Neuronal stem cell (in vitro differentiated cells): Measurements from ENCODE around the gene PWWP2B.

Source experiments
- DNase-seq: peaks from one replicate; pipeline ENCODE4 v3.0.0-alpha.2; 2013; ENCODE audit warnings: low spot score
- H2AFZ ChIP-seq: one replicate; pipeline ENCODE4 v1.6.1; 2013; ENCODE audit warnings: mild to moderate bottlenecking, low read length, inconsistent platforms
- H2AK5ac ChIP-seq: 2 replicates; pipeline ENCODE4 v1.6.1; 2013; ENCODE audit warnings: low read depth, mild to moderate bottlenecking, inconsistent platforms, low read length, moderate library complexity, mixed read lengths
- H2BK120ac ChIP-seq: 2 replicates; pipeline ENCODE4 v1.6.1; 2013; ENCODE audit warnings: low read depth, mild to moderate bottlenecking, inconsistent platforms, low read length, moderate library complexity, mixed read lengths
- H2BK12ac ChIP-seq: one replicate; pipeline ENCODE4 v1.6.1; 2013; ENCODE audit warnings: low read length, inconsistent platforms
- H2BK15ac ChIP-seq: 2 replicates; pipeline ENCODE4 v1.6.1; 2013; ENCODE audit warnings: mild to moderate bottlenecking, low read length, inconsistent platforms, mixed read lengths
- H2BK5ac ChIP-seq: one replicate; pipeline ENCODE4 v1.6.1; 2013; ENCODE audit warnings: inconsistent platforms, mild to moderate bottlenecking, low read length, moderate library complexity
- H3K14ac ChIP-seq: one replicate; pipeline ENCODE4 v1.6.1; 2013; ENCODE audit warnings: low read length, inconsistent platforms
- H3K18ac ChIP-seq: 2 replicates; pipeline ENCODE4 v1.6.1; 2013; ENCODE audit warnings: low read length, inconsistent platforms
- H3K23ac ChIP-seq: 2 replicates; pipeline ENCODE4 v1.6.1; 2013; ENCODE audit warnings: low read depth, mild to moderate bottlenecking, mixed read lengths, low read length, inconsistent platforms; ENCODE audit not compliant: poor library complexity
- H3K27ac ChIP-seq: replicated peaks from 3 replicates; pipeline ENCODE4 v1.5.1; 2013; ENCODE audit warnings: low read length, inconsistent platforms
- H3K27me3 ChIP-seq, 3 experiments: 2 replicates each; pipeline ENCODE4 v1.6.1; 2013; ENCODE audit warnings: low read length in 3 of 3, mild to moderate bottlenecking in 2 of 3, inconsistent platforms in 1 of 3, low read depth in 1 of 3, mixed read lengths in 1 of 3, moderate library complexity in 1 of 3; ENCODE audit not compliant: control insufficient read depth in 3 of 3, insufficient read depth in 3 of 3
- H3K36me3 ChIP-seq, 2 donors: replicated peaks in 1 of 2; 2 replicates each; pipeline ENCODE4 v1.6.1; 2013; ENCODE audit warnings: low read length in 2 of 2; ENCODE audit not compliant: control insufficient read depth in 2 of 2, insufficient read depth in 2 of 2
- H3K4ac ChIP-seq: 2 replicates; pipeline ENCODE4 v1.6.1; 2013; ENCODE audit warnings: inconsistent platforms, mild to moderate bottlenecking, low read length, moderate library complexity
- H3K4me1 ChIP-seq, 2 donors: 1 replicate in 1 of 2; 2 replicates in 1 of 2; pipeline ENCODE4 v1.6.1; 2013; ENCODE audit warnings: low read length in 2 of 2, low read depth in 1 of 2; ENCODE audit not compliant: control insufficient read depth in 2 of 2, insufficient read depth in 1 of 2
- H3K4me2 ChIP-seq: one replicate; pipeline ENCODE4 v1.6.1; 2013; ENCODE audit warnings: mild to moderate bottlenecking, low read length, inconsistent platforms; ENCODE audit not compliant: insufficient read depth, poor library complexity, severe bottlenecking
- H3K4me3 ChIP-seq, 2 donors: 2 replicates each; pipeline ENCODE4 v1.5.1; 2013; ENCODE audit warnings: low read length in 2 of 2, mild to moderate bottlenecking in 2 of 2, inconsistent platforms in 1 of 2, moderate library complexity in 1 of 2
- H3K79me1 ChIP-seq: one replicate; pipeline ENCODE4 v1.6.1; 2013; ENCODE audit warnings: low read depth, mild to moderate bottlenecking, inconsistent platforms, low read length, moderate library complexity
- H3K9ac ChIP-seq: one replicate; pipeline ENCODE4 v1.6.1; 2013; ENCODE audit warnings: mild to moderate bottlenecking, low read depth, low read length, inconsistent platforms; ENCODE audit not compliant: poor library complexity
- H3K9me3 ChIP-seq, 2 donors: replicated peaks in 1 of 2; 2 replicates each; pipeline versions ENCODE3 to v1.6.1; 2013; ENCODE audit warnings: low read length in 2 of 2, mild to moderate bottlenecking in 2 of 2, inconsistent platforms in 1 of 2, low read depth in 1 of 2, mixed read lengths in 1 of 2, moderate library complexity in 1 of 2; ENCODE audit not compliant: control insufficient read depth in 2 of 2, insufficient read depth in 1 of 2
- H4K8ac ChIP-seq: one replicate; pipeline ENCODE4 v1.6.1; 2013; ENCODE audit warnings: low read depth, mild to moderate bottlenecking, inconsistent platforms, low read length, moderate library complexity
- H4K91ac ChIP-seq: one replicate; pipeline ENCODE4 v1.6.1; 2013; ENCODE audit warnings: low read length, low read depth, mild to moderate bottlenecking, inconsistent platforms; ENCODE audit not compliant: poor library complexity
- WGBS, 2 donors: extraction: QIAGEN DNeasy Blood & Tissue Kit; methylation state at CpG; one replicate each; pipeline ENCODE4 v1.1.7; 2013; ENCODE audit warnings: missing lambda C conversion rate in 2 of 2, mixed read lengths in 1 of 2; ENCODE audit not compliant: insufficient read length in 2 of 2, insufficient replicate concordance in 1 of 2; ENCODE audit errors: extremely low coverage in 2 of 2; 5-methylcytosine and 5-hydroxymethylcytosine counted together

The PWWP2B gene

DNA sequence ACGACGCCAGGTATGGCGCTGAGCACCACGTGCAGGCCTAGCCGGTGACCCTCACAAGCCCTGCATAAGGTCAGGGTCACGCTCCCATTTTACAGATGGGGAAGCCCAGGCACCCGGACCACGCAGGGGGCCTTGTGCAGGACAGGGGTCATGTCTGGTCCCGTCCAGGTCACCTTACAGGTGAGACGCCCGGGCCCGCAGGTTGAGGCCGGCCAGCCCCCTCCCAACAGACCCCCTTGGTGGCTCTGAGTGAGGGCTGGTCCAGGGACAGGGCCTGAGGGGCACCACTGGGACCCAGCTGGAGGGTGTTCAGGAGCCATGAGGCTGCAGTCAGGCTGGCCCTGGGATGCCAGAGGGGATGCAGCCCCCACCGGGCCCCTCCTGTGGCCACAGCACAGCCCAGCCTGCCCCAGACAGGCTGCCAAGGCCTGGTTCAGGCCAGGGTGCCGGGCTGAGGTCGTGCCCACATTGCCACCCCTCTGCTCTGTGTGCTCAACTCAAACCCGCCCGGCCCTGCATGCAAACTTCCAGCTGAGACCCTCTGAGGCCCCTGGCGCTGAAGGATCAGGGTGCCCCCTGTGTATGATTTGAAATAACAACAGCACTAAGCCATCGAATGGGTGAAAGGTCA is 69.0 kb downstream of the PWWP2B start:
- WGBS, 2 donors: no CpG with 5 or more reads among the region's 20 CpGs
- H3K27ac ChIP-seq: no peak overlapping the region
- no peak overlapping the region for H2BK5ac ChIP-seq
- H2AK5ac ChIP-seq: peak overlapping the region; percentile 88
- H3K18ac ChIP-seq: peak overlapping the region; percentile 28
- no peak for DNase-seq
- no peak overlapping the region for H3K4me3 ChIP-seq
- H2BK120ac ChIP-seq: no peak overlapping the region
- H3K4ac ChIP-seq: no peak overlapping the region
- H3K9ac ChIP-seq: no peak overlapping the region
- H3K27me3 ChIP-seq: peaks cover 0 to 9% (median 5%) of the 10 kb centered on the region in 3 experiments
- no peak overlapping the region for H2BK12ac ChIP-seq
- H3K4me1 ChIP-seq: peaks cover 2 to 27% of the 10 kb centered on the region in 2 donors
- H3K4me2 ChIP-seq: no peak overlapping the region
- H4K91ac ChIP-seq: no peak overlapping the region
- peaks cover 0 to under 1% of the 10 kb centered on the region in 2 donors for H3K9me3 ChIP-seq
- H3K14ac ChIP-seq: peak overlapping the region; percentile 1
- peaks cover 2% of the 10 kb centered on the region for H3K79me1 ChIP-seq
- H4K8ac ChIP-seq: no peak overlapping the region
- no peak overlapping the region for H2AFZ ChIP-seq
- no peak overlapping the region for H3K23ac ChIP-seq
- peak overlapping the region; percentile 21 for H2BK15ac ChIP-seq
- no peaks in the 10 kb centered on the region for H3K36me3 ChIP-seq

DNA sequence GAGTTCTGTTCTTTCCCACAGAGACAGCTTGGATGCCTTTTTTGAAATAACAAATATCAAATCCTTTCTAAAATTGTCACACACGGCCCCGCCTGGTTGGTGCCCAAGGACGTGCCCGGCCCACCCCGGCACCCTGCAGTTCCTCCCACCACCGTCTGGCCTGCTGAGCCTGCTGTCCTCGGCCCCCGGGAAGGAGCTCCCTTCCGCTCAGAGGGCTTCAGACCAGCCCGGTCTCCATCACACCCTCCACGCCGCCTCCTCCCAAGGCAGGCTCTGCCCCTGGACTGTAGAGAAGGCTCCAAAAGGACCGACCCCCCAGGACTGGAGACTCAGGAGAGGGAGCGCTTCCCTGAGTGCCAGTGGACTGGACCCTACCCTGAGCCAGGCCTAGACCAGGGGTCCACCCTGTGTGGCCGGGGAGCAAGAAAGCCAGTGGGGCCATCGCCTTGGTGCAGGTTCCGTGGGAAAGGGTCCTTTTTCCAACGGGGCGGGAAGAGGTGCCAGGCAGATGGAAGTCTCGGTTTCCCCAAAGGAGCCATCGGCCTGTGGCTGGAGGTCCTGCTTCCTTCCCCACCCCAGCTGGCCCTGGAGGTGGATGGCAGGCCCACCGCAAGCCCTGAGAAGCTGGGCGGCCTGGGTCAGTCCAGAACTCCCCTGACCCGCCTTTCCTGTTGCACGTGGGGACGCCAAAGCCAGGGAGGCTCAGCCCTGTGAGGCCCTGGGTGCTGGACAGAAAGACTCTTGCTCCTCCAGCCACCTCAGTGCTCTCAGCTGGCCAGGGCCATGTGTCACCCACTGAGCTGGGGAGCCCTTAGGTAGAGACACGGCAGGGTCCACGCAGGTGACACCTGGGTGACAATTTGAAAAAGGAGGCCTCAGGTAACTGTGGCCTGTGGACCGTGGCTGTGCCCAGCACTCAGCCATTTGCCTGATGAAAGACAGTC is 69.8 kb downstream of the PWWP2B start:
- H3K9me3 ChIP-seq: peaks cover 2 to 7% of the 10 kb centered on the region in 2 donors
- peak overlapping the region; percentile 31 for H3K23ac ChIP-seq
- no CpG with 5 or more reads among the region's 29 CpGs for WGBS, 2 donors
- no peak overlapping the region for H3K4ac ChIP-seq
- no peak overlapping the region for H2BK120ac ChIP-seq
- no peak for DNase-seq
- no peaks in the 10 kb centered on the region for H3K36me3 ChIP-seq
- H3K27me3 ChIP-seq: peaks cover 0 to 5% (median 2%) of the 10 kb centered on the region in 3 experiments
- peaks cover 2 to 27% of the 10 kb centered on the region in 2 donors for H3K4me1 ChIP-seq
- H3K18ac ChIP-seq: peak overlapping the region; percentile 80
- H4K91ac ChIP-seq: no peak overlapping the region
- no peak overlapping the region for H3K4me3 ChIP-seq
- H2BK15ac ChIP-seq: peak overlapping the region; percentile 67
- no peak overlapping the region for H3K27ac ChIP-seq
- H3K9ac ChIP-seq: no peak overlapping the region
- H3K79me1 ChIP-seq: no peaks in the 10 kb centered on the region
- H4K8ac ChIP-seq: peak overlapping the region; percentile 43
- no peak overlapping the region for H3K14ac ChIP-seq
- peak overlapping the region; percentile 22 for H2BK12ac ChIP-seq
- H3K4me2 ChIP-seq: no peak overlapping the region
- peak overlapping the region; percentile 40 for H2AK5ac ChIP-seq
- no peak overlapping the region for H2AFZ ChIP-seq
- H2BK5ac ChIP-seq: no peak overlapping the region
